ENCODE data around the gene MED27. TPM values are rescaled to one million over a fixed set of nuclear protein-coding genes. Genes with fewer than 3 reads are reported as not detected.

The MED27 gene
- total RNA-seq, 1 donor from 2014 or later: 34.5 TPM

DNA sequence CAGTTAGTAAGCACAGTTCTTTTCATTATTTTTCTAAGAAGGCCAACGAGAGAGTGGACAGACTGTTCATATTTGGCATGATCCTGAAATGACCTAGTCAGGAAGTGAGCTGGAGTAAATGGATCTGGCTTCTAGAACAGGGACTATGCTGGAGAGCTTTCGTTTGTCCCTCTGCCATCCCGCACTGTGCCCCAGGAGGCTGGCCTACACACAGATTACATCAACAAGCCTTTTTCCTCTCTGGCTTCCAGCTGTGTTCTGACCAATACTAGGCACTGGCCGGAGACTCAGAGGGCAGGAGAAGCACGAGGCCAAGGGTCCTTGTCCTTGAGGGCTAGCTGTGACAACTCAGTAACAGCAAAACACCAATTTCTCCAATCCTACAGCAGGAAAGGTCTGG, 127.8 kb downstream of the MED27 start:
- H3K27me3 ChIP-seq (ENCODE audit: control insufficient read depth, insufficient read depth, low read length): no peaks in the 10 kb centered on the region
- H3K4me3 ChIP-seq (ENCODE audit: low read depth, low read length): no peak overlapping the region
- DNase-seq (ENCODE audit: low read depth): no peak
- no peaks in the 10 kb centered on the region for H3K36me3 ChIP-seq (ENCODE audit: control insufficient read depth, insufficient read depth, low read length)
- TF ChIP-seq, protein P1, sequence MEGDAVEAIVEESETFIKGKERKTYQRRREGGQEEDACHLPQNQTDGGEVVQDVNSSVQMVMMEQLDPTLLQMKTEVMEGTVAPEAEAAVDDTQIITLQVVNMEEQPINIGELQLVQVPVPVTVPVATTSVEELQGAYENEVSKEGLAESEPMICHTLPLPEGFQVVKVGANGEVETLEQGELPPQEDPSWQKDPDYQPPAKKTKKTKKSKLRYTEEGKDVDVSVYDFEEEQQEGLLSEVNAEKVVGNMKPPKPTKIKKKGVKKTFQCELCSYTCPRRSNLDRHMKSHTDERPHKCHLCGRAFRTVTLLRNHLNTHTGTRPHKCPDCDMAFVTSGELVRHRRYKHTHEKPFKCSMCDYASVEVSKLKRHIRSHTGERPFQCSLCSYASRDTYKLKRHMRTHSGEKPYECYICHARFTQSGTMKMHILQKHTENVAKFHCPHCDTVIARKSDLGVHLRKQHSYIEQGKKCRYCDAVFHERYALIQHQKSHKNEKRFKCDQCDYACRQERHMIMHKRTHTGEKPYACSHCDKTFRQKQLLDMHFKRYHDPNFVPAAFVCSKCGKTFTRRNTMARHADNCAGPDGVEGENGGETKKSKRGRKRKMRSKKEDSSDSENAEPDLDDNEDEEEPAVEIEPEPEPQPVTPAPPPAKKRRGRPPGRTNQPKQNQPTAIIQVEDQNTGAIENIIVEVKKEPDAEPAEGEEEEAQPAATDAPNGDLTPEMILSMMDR (IDR thresholded peaks at IDR 0.05; ENCODE audit: insufficient read depth, low read length, poor library complexity, severe bottlenecking): no peak

DNA sequence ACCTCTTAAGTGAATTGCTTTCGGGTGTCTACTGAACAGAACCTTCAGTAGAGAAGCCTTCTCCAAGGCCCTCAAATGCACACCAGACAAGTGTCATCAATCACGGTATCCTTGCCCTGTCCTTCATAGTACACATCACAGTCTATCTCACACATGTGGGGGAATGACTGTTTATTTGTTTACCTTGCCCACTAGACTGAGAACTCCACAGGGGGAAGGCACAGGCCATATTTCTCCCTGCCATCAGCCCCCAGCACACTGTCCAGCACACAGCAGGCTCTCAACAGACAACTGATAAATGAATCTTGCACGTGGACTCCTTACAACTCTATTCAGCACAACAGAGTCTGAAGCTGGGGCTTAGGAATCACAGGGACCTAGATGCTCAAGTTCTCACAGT, 128.5 kb downstream of the MED27 start:
- H3K27me3 ChIP-seq (ENCODE audit: control insufficient read depth, insufficient read depth, low read length): no peaks in the 10 kb centered on the region
- no peak overlapping the region for H3K4me3 ChIP-seq (ENCODE audit: low read depth, low read length)
- no peaks in the 10 kb centered on the region for H3K36me3 ChIP-seq (ENCODE audit: control insufficient read depth, insufficient read depth, low read length)
- TF ChIP-seq, protein P1 (IDR thresholded peaks at IDR 0.05; ENCODE audit: insufficient read depth, low read length, poor library complexity, severe bottlenecking): no peak
- DNase-seq (ENCODE audit: low read depth): no peak

DNA sequence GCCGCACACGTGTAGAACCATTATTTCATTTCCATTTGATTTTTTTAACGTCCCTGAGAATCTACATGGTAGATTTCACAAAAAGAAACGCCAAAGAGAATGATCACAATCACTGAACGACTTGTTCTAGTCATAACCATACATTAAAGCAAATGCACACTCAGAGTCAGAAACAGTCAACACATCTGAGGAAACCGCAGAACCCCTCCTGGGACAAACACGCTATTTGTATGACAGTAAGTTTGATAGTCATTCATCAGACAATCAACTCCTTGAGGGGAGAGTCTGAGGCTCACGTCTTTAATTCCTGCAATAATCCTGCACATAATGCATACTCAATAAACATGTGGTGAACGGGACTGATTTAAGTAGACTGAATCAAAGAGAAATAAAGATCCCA, 129.2 kb downstream of the MED27 start:
- no peak overlapping the region for H3K4me3 ChIP-seq (ENCODE audit: low read depth, low read length)
- DNase-seq (ENCODE audit: low read depth): no peak
- no peaks in the 10 kb centered on the region for H3K36me3 ChIP-seq (ENCODE audit: control insufficient read depth, insufficient read depth, low read length)
- no peaks in the 10 kb centered on the region for H3K27me3 ChIP-seq (ENCODE audit: control insufficient read depth, insufficient read depth, low read length)
- TF ChIP-seq, protein P1 (IDR thresholded peaks at IDR 0.05; ENCODE audit: insufficient read depth, low read length, poor library complexity, severe bottlenecking): no peak

DNA sequence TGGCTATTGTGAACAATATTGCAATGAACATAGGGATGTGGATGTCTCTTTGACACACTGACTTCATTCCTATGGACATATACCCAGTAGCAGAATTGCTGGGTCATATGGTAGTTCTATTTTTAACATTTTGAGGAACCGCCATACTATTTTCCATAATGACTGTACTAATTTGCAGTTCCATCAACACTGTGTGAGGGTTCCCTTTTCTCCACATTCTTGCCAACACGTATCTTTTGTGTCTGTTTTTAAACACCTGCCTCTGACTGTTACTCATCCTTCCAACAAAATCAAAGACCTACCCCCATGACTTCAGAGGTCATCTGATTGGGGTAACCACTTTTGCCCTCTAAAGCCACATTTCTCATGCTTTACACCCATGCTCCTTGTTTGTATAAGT, 133.5 kb downstream of the MED27 start:
- Histone ChIP-seq H3K36me3 (ENCODE audit: control insufficient read depth, insufficient read depth, low read length) (no peaks in the 10 kb centered on the region), H3K4me3 (ENCODE audit: low read depth, low read length) (no peak overlapping the region), H3K27me3 (ENCODE audit: control insufficient read depth, insufficient read depth, low read length) (no peaks in the 10 kb centered on the region)
- TF ChIP-seq, protein P1 (IDR thresholded peaks at IDR 0.05; ENCODE audit: insufficient read depth, low read length, poor library complexity, severe bottlenecking): no peak
- DNase-seq (ENCODE audit: low read depth): no peak

DNA sequence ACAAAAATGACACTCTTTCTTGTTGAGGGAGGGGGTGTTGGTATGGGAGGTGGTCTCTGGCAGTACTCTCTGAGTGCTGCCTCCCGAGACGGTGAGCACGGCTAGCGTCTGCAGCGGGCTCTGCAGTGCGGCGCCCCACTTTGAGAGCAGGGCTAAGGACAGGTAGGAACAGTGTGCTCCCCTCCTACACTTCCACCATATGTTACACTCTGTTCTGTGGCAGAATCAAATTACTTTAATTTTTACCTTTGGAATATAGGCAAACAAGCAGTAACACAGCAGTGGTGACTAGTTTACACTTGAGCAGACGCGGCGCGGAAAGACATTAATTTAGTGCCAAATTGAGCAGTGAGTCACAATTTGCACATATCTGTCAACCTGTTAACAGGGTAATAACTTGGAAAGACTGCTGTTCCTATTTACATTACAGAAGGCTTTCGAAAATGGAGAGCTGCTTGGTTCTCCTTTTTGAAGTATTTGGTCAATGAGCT, 136.3 kb downstream of the MED27 start:
- Histone ChIP-seq H3K36me3 (ENCODE audit: control insufficient read depth, insufficient read depth, low read length) (no peaks in the 10 kb centered on the region), H3K4me3 (ENCODE audit: low read depth, low read length) (no peak overlapping the region), H3K27me3 (ENCODE audit: control insufficient read depth, insufficient read depth, low read length) (no peaks in the 10 kb centered on the region)
- no peak for DNase-seq (ENCODE audit: low read depth)
- TF ChIP-seq, protein P1 (IDR thresholded peaks at IDR 0.05; ENCODE audit: insufficient read depth, low read length, poor library complexity, severe bottlenecking): no peak

DNA sequence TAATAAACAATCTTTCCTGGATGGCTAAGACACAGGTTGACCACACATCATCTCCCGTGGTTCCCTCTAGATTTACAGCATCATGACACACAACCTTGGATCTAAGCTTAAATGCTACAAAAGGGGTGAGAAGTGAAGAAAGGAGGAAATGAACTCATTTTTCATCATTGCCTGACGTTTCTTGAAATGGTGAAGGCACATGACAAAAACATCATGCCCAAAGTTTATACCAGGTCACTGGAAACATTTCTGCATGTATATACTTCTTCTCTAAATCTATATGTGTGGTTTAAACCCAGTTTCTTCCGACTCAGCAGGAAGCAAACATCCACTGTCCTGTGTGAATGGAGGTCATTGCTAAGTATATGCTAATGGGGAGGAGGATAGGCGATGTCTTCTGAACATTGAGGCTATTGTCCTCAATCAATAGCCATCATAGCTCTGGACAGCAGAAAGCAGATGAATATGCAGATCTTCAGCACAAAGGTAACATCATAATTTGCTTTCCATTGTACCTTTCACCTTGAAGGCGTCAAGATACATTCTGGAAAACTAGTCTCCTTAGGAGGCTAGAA, 137.4 kb downstream of the MED27 start:
- TF ChIP-seq, protein P1 (IDR thresholded peaks at IDR 0.05; ENCODE audit: insufficient read depth, low read length, poor library complexity, severe bottlenecking): no peak
- DNase-seq (ENCODE audit: low read depth): no peak
- Histone ChIP-seq H3K27me3 (ENCODE audit: control insufficient read depth, insufficient read depth, low read length) (no peaks in the 10 kb centered on the region), H3K36me3 (ENCODE audit: control insufficient read depth, insufficient read depth, low read length) (no peaks in the 10 kb centered on the region), H3K4me3 (ENCODE audit: low read depth, low read length) (no peak overlapping the region)

Measured in kidney epithelial cell (primary cell).